GM18868 (cell line): Measurements from ENCODE around the gene POLE.

Experiments
- ATAC-seq: cut with Tn5 transposase; IDR thresholded peaks from one replicate; pipeline ENCODE4 v1.9.1; 2021; ENCODE audit warnings: mild to moderate bottlenecking, moderate library complexity; ENCODE audit not compliant: unreplicated experiment

Gene POLE

DNA sequence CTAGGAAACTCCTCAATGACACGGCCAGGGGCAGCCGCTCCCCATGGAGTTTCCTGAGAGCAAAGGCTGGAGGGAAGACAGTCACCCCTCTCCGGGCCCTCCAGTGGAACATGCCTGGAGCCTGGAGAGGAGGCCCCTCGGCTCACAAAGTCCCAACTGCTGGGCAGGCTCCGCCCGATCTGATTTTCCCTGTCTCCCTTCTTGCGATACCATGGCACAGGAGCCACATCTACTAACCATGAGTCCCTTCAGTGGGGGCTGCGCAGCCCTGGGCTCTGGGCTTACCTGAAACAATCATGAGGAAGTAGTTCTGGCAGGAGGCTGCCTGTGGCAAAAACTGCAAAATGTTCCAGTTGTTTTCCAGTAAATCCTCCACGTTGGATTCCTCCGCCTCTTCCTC is 53.2 kb downstream of the POLE start:
- ATAC-seq: no peak

DNA sequence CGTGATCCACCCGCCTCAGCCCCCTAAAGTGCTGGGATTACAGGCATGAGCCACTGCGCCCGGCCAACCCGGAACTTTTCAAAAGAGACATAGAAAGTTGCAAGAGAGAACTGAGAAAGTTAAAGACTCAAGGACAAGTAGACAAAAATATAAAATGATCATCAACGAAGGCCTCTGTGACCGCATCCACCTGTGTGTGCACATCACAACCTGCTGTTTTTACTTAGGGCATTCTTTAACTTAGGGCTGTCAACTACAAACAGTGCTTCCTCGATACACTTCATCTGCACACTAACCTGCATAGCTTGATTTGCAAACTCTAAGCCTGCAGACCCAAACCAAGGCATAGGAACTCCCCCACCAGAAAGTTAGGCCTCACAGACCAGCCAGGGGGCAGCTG is 53.7 kb downstream of the POLE start:
- no peak for ATAC-seq

DNA sequence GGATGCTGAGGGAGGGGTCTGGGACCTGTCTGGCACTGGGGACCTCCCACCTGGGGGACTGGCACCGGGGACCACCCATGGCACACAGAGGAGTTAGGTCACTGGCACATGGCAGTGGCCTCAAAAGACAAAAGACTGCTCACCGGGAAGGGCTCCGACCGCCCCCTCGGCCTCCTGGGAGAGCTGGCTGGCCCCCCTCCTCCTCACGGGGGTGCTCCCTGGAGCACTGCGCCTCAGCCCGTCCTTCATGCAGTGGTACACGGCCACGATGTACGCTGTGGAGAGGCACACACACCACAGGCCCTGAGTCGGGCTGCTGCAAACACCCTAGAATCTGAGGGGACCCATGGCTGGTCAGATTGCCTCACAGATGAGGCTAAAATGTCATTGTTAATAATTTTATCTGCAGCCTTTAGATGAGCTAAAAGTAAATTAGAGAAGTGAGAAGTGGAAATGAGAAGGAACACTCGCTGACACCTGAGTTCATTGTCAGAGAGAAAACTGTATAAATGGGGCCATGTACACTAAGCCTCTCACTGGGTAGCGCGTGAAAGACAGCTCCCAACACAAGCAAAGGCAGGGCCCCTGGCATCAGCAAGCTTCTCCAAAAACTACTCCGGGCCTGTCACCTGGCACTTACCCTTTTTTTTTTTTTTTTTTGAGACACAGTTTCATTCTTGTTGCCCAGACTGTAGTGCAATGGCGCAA is 54.5 kb downstream of the POLE start:
- no peak for ATAC-seq

DNA sequence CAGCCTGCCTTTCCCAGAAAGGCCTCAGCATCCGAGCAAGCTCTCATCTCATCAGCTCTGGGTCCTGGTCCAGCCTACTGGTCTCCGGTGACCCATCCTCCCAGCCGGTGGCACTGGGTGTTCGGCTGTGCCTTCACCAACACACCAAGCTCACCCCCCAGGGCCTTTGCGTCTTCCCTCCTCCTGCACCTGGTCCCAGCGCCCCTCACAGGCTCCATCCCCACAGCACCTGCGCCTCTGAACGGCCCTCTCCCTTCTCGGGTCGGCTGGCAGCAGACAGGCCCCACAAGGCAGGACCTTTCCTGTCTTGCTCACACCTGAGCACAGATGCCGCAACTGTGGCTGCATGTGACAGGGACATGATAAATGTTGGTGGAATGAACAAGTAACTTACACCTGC is 55.5 kb downstream of the POLE start:
- no peak for ATAC-seq

DNA sequence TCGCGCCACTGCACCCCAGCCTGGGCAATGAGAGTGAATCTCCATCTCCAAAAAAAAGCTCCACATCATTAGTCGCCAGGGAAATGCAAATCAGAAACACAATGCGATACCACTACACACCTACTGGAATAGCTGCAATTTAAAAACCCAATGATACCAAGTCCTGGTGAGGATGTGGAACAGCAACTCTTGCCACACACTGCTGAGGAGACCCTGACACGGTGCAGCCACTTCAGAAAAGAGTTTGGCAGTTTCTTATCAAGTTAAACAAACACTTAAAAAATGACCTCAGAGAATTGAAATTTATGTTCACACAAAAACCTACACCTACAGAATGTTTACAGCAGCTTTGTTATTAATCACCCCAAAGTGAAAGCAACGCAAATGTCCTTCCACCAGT is 56.5 kb downstream of the POLE start:
- no peak for ATAC-seq

DNA sequence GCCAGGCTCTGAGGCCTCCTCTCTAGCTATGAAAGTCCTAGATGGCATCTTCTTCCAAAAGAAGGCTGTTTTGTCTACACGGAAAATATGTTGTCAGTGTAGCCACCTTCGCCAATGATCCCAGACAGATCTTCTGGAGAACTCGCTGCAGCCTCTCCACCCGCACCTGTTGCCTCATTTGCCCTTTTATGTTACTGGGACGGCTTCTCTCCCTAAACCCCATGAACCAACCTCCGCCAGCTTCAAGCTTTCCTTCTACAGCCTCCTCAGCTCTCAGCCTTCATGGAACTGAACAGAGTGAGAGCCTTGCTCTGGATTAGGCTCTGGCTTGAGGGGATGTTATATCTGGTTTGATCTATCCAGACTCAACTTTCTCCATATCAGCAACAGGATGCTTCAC is 57.8 kb downstream of the POLE start:
- no peak for ATAC-seq

DNA sequence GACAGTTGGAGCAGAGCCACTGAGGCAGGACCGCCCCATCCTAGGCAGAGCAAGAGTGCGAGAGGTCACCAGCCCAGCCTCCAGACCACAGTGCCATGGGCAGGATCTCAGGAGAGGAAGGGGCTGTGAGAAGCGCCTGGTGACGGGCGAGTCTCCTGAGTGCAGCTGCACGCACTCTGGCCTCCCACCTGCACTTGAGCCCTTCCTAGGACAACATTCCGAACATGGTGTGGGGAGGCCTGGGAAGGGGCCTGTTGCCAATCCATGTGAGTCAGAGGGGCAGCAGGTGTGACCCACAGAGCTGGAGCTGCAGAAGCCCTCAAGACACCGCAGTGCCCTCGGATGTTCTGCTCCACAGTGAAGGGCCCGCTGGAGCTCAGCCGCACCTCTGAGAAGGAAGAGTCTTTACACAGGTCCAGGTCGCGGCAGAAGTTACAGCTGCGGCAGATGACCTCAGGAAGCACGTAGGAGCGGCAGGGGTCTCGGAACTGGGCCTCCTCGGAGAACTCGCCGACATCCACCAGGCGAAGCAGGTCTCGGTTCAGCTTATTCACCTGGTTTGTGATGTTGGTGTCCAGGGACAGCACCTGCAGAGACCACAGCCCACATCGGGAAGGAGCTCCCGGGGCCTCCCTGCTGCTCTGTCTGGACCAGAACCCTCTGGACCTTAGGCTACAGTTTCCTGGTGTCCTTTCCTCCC is 61.3 kb downstream of the POLE start:
- ATAC-seq: no peak

DNA sequence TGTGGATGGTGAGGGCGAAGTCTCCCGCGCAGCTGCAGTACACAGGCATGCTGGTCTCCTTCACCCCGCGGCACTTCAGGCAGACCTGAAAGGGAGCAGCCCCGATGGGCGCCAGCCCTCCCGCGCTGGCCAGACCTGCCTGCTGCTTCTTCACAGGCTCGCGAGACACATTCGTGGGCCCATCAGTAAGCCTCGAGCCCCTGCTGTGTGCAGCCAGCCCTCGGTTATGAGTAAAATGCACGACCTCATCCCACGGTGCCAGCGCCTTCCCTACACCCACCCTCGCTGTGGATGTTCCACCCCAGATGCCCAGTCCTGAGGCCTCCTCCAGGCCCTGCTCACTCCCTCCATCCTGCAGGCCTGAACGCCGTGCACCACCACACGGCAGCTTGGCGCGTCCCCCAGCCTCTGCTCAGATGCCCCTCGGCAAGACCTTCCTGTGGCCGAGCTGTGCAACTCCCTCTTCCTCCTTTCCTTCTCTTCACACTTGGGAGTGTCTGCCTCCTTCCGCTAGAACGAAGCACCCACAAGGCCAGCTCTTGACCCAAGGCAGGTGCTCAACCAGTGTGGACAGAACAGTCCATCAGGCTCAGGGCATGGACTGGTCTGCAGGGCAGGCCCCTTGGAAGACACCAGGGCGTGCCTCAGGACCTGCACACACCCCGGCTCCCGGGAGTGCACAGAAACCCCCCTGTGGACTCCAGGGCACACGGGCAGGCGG is 62.1 kb downstream of the POLE start:
- no peak for ATAC-seq

DNA sequence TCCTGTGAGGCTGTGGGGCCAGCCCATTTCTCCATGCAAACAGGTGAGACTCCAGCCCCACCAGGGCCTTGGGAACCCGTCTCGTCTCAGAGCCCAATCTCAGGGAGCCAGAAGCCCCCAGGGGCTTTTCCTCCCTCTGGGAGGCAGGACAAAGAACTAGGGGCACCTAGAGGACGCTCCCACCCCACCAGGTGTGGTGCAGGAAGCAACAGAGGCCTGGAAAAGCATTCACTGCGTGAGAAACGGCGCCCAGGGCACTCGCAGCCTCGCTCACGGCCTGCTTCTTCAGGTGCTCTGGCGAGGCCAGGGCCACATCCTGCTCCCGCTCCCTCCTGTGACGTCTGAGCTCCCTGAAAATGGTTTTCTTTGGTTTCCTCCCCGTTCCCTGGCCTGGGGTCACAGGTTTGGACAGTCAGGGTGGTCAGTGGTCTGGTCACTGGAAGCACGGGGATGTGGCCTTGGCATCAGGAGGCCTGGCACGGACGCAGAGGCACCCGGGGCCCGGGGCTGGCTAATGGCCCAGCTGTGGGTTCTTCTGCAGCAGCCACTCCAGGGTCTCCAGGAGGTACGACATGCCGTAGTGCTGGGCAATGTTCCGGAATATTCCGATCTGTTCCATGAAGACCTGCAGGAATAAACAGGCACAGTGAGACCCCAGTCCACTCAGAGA is 62.8 kb downstream of the POLE start:
- no peak for ATAC-seq

DNA sequence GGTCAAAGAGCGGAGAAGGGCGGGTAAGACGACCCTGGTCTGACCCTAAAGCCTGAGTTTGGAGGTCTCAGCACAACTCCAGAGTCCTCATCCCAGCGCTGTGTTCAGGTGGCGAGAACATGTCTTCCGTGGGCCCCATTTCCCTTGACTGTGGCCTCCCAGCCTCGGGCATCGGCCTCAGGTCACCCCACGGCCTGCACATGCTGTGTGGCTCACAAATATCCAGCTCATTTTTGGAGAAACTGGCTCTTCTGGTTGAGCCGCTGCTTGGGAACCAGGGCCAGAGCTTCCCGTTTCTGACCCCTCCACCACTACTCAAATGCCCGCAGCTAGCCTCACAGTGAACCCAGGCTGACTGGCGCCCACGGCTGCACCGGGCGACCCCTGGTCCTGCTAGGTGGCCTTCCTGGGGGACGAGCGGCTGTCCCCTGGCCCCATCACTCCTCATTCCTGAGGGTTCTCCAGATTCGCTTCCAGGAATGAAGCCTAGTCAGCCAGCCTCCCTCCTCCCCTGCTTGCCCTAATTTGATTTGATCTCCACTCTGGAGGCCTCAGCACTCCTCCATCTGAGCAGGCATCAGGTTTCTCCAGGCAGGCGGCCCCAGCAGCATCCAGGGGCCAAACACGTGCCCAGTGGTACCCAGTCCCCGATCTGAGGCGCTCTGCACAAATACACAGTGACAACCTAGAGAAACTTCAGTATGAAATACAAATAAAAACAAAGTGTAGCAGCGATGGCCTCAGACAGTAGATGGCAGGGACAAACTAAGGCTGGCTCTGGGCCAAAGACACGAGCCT is 63.9 kb downstream of the POLE start:
- ATAC-seq: no peak

DNA sequence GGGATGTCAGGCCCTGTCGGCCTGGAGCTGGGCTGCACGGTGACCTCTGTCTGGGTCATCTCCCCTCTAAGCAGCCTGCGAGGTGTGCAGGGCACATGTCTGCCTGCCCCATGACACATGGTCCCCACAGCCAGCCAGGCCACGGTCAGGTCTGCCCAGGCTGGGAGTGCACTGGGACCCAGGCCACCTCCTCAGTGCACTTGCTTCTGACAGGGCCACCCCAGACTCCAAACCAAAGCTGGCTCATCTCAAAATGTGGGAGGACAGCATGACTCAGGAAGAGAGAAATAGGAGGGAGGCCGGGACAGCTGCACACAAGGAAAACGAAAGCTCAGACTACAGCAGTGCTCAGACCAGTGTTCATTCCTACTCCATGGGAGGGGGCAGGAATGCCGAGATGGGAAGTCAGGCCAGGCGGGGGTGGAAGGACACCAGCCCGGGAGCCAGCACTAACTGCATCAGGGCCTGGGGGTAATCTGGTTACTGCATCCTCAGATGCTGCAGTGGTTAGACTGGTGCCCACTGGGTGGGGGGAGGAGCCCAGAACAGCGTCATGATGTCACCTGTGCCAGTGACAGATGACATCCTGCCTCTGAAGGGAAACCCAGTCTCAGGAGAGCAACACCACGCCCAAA is 64.6 kb downstream of the POLE start:
- no peak for ATAC-seq

DNA sequence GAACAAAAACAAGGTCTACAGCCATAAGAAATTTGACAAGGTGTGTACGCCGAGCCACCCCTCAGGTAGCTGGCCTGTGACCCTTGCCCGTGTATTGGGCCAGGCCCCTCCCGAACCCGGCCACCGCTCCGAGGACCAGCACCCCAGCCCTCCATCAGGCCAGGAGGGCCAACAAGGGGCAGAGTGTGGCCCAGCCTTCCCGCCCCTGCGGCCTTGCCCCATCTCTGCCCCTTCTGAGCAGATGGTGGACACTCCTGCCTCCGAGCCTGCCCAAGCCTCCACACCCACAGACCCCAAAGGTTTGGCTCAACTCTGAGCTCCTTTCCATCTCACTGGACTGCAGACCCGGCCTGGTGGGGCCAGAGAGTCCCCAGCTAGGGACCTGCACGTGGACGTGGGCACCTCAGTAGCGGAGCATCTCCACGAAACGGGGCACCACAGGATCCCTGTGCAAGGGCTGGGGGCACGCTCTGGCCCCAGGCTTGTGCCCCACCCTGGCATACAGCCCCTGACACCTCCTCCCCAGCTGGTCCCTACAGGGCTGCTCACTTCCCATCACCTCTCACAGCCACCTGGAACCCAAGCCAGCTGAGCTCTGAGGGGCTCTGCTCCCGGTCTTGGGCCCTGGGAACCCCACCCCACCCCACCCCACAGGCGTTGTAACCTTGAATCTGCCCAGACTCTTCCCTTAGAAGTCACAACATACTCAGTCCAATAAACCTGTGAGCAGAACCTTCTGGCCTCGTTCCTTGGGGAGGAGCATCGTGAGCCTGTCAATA is 65.3 kb downstream of the POLE start:
- ATAC-seq: no peak

DNA sequence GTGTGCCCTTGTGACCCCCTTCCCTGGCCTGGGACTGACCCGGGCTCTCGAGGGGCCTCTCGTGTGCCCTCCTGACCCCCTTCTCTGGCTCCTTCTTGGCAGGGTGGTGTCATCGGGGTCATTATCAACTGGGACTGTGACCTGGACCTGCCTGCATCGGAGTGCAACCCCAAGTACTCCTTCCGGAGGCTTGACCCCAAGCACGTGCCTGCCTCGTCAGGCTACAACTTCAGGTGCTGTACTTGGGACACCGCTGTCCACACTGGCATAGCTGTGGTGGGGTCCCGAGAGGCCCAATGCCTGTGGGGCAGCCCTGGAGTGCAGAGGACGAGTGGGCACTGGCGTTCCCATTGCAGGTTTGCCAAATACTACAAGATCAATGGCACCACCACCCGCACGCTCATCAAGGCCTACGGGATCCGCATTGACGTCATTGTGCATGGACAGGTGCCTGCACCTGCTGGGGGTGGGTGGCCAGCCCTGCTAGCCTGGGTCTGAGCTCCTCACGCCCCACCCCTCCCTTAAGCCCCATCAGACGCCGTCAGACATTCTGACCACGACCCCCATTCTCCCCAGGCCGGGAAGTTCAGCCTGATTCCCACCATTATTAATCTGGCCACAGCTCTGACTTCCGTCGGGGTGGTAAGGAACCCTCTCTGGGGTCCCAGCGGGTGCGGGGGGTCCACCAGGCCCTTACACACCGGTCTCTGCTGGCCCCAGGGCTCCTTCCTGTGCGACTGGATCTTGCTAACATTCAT is 66.1 kb downstream of the POLE start:
- ATAC-seq: no peak

DNA sequence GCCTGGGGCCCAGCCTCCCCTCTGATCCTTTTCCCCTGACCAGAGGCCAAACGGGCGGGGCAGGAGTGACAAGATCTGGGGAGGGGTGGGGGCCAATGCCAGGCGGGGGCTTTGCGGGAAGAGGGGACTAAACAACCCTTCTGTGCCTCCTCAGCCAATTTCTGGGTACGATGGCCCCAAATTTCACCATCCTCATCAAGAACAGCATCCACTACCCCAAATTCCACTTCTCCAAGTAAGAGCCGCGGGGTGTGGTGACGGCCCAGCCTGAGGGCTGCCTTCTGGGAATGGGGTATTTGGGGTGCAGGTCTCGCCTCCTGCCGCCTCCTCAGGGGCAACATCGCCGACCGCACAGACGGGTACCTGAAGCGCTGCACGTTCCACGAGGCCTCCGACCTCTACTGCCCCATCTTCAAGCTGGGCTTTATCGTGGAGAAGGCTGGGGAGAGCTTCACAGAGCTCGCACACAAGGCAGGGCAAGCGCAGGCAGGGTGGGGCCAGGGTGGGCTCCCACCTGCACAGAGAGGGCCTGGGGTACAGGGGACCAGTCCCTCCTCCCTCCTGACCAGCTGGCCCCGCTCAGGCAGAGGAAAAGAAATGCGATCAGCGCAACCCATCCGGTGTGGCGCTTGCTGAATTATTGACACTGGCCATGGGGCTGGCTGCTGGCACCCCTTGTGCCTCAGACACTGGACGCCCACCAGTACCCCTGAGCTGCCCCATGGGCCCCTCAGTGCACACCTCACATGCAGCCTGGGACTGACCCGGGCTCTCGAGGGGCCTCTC is 66.8 kb downstream of the POLE start:
- ATAC-seq: no peak

DNA sequence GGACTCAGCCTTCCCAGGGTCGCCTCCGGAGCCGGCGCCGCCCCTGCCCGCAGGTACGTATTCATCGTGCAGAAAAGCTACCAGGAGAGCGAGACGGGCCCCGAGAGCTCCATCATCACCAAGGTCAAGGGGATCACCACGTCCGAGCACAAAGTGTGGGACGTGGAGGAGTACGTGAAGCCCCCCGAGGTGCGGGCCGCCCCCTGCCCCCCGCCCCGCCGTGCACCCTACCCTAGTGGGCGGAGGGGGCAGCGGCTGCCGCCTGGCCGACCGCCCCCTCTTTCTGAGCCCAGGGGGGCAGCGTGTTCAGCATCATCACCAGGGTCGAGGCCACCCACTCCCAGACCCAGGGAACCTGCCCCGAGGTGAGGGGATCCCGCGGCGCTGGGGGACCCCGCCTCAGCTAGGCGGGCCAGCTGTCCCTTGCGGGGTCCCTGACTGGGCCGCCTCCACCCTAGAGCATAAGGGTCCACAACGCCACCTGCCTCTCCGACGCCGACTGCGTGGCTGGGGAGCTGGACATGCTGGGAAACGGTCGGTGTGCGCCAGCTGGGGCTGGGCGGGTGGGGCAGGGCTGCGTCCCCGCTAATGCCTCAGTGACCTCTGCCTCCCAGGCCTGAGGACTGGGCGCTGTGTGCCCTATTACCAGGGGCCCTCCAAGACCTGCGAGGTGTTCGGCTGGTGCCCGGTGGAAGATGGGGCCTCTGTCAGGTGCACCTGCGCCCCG is 67.6 kb downstream of the POLE start:
- no peak for ATAC-seq

DNA sequence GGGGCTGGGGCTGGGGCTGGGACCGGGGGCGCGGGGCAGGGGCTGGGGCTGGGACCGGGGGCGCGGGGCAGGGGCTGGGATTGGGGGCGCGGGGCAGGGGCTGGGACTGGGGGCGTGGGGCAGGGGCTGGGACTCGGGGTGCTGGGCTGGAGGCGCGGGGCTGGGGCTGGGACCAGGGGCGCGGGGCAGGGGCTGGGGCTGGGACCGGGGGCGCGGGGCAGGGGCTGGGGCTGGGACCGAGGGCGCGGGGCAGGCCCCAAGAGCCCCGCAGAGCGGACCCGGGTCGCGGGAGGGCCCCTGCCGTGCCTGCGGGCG is 68.1 kb downstream of the POLE start:
- ATAC-seq: no peak

DNA sequence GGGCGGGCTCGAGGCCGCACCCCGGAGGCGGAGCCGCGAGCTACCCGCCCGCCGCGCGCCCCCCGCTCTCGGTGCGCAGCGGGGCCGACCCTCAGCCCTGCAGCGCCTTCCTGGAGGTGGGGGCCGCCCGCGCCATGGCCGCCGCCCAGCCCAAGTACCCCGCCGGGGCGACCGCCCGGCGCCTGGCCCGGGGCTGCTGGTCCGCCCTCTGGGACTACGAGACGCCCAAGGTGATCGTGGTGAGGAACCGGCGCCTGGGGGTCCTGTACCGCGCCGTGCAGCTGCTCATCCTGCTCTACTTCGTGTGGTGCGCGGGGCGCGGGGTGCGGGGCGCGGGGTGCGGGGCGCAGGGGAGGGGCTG is 68.5 kb downstream of the POLE start, which contains the start of gene P2RX2:
Gene P2RX2, plus strand, starts transcription at position 94 of the 361 bp plus-strand sequence. Its CDS starts 41 bp downstream, at position 135.
- no peak for ATAC-seq
